AG08396 (cell line): Measurements from ENCODE around the gene SLC25A1.
A peak's percentile ranks its signal among the peaks of the same experiment; 100 is the strongest.

Source experiments
- DNase-seq: peaks from one replicate; pipeline ENCODE4 v3.0.0; 2012; ENCODE audit warnings: low spot score, mixed read lengths

Gene SLC25A1

GRCh38 chr22:19180740-19181410 is 2.3 kb upstream of the SLC25A1 start:
- DNase-seq = no peak

- no peak for DNase-seq
These were observed 1.7 kb upstream of the SLC25A1 start for GRCh38 chr22:19180234-19180633.

- DNase-seq = peak; percentile 87
These were observed 1.0 kb upstream of the SLC25A1 start for GRCh38 chr22:19179497-19180048.

GRCh38 chr22:19178065-19178656 is 375 bp downstream of the SLC25A1 start:
- peak; percentile 64 for DNase-seq

- DNase-seq = no peak
These were observed 1.1 kb downstream of the SLC25A1 start for GRCh38 chr22:19177164-19178064.

- no peak for DNase-seq
These were observed 1.8 kb downstream of the SLC25A1 start for GRCh38 chr22:19176732-19177131.

GRCh38 chr22:19176175-19176643 is 2.3 kb downstream of the SLC25A1 start:
- no peak for DNase-seq

GRCh38 chr22:19175602-19176174 is 2.8 kb downstream of the SLC25A1 start:
- DNase-seq = no peak

- no peak for DNase-seq
These were observed 3.4 kb downstream of the SLC25A1 start for GRCh38 chr22:19175026-19175601.

GRCh38 chr22:19174106-19175025 is 4.2 kb downstream of the SLC25A1 start:
- peak; percentile 66 for DNase-seq

- no peak for DNase-seq
These were observed 5.2 kb downstream of the SLC25A1 start for GRCh38 chr22:19173047-19174035.

- DNase-seq = no peak
These were observed 6.1 kb downstream of the SLC25A1 start for GRCh38 chr22:19172213-19173046.

- no peak for DNase-seq
These were observed 8.6 kb downstream of the SLC25A1 start for GRCh38 chr22:19169947-19170318.

- no peak for DNase-seq
These were observed 9.3 kb downstream of the SLC25A1 start for GRCh38 chr22:19169002-19169946.

- DNase-seq = no peak
These were observed 10.2 kb downstream of the SLC25A1 start for GRCh38 chr22:19168088-19168890.

GRCh38 chr22:19167106-19167869 is 11.2 kb downstream of the SLC25A1 start:
- DNase-seq = no peak
